ENCODE data around the gene SGPL1. TPM values are rescaled to one million over a fixed set of nuclear protein-coding genes. Genes with fewer than 3 reads are reported as not detected.
"Not testable (repeated sequence)": the region's sequence is repeated elsewhere in the genome, so short reads cannot be mapped to it uniquely, and the experiment has no call there.

Gene SGPL1
- total RNA-seq, 1 experiment from 2014 or later: 25.5 TPM

- no peak for DNase-seq (ENCODE audit: low read depth)
- in situ Hi-C loops (cut with HindIII; ENCODE audit: low pct_unique_long_range_greater_than_20kb, low sequenced_read_pairs): no loop called here
These were observed 92.9 kb downstream of the SGPL1 start for GRCh38 chr10:70908406-70909296.

DNA sequence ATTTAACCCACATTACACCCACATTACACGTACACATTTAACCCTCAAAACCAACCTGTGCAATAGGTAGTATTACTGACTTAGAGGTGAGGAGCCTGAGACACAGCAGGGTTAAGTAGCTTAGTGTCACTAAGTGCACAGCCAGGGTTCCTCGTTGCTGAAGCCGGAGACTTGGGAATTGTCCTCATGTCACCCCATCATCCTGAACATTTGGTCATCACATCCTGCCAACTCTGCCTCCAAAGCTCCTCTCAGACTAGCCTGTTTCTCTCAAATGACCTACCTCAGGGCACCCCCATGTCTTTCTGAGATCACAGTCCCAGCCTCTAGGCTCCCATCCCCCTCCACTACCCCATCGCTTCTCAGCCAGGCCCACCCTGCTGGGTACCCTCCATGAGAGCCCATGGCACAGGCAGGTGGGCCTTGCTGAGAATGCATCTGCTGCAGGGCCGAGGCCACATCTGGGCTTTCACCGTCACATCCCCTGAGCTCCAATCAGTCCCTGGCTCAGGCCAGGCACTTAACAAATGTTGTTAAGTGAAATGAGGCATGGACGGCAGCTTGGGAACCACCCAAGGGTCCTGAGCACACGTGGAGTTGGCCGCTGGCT is 93.7 kb downstream of the SGPL1 start:
- in situ Hi-C loops (cut with HindIII; ENCODE audit: low pct_unique_long_range_greater_than_20kb, low sequenced_read_pairs): no loop called here
- DNase-seq (ENCODE audit: low read depth): no peak

DNA sequence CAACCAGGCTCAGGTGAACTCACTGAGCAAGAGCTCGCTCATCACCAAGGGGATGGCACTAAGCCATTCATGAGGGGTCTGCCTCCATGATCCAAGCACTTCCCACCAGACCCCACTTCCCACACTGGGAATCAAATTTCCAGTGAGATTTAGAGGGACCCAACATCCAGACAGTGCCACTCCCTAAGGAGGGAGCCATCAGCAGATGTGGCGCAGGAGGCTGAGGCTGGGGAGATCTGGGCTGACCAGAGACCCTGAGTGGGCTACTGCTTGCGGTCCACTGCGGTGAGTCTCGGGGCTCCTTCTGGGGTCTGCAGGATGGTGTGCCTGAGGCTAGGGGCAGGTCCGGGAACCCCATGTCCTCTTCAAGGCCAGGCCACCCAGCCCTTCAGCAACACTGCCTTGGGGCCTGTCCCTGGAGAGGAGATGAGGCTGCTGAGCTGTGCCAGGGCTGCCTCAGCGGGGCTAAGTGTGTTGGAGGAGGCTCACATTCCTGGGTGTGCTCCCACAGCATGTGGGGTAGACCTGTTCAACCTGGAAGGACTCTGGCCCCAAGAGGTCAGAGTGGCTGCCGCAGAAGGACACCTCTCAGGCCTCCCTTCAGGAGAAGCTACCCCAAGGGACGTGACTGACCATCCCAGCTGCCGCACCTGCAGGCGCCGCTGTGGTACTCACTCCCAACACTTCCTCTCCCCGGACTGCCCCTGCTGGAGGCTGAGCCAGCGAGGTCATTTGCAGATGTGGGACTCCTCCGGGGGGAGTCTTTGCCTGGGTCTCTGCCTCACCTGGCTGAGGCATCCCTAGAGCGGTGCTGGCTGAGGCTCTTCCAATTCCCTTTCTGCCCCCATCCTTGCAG is 95.0 kb downstream of the SGPL1 start:
- in situ Hi-C loops (cut with HindIII; ENCODE audit: low pct_unique_long_range_greater_than_20kb, low sequenced_read_pairs): no loop called here
- DNase-seq (ENCODE audit: low read depth): no peak

- in situ Hi-C loops (cut with HindIII; ENCODE audit: low pct_unique_long_range_greater_than_20kb, low sequenced_read_pairs): no loop called here
- DNase-seq (ENCODE audit: low read depth): no peak
These were observed 95.6 kb downstream of the SGPL1 start for GRCh38 chr10:70911386-70911785.

- in situ Hi-C loops (cut with HindIII; ENCODE audit: low pct_unique_long_range_greater_than_20kb, low sequenced_read_pairs): no loop called here
These were observed 96.8 kb downstream of the SGPL1 start for GRCh38 chr10:70912556-70912955.

GRCh38 chr10:70913191-70913892 is 97.6 kb downstream of the SGPL1 start:
- DNase-seq (ENCODE audit: low read depth): no peak
- in situ Hi-C loops (cut with HindIII; ENCODE audit: low pct_unique_long_range_greater_than_20kb, low sequenced_read_pairs): no loop called here

More at GRCh38 chr10:70912556-70912955, 96.8 kb downstream of the SGPL1 start:
- DNase-seq (ENCODE audit: low read depth): no peak

- in situ Hi-C loops (cut with HindIII; ENCODE audit: low pct_unique_long_range_greater_than_20kb, low sequenced_read_pairs): no loop called here
- DNase-seq (ENCODE audit: low read depth): no peak
These were observed 98.1 kb downstream of the SGPL1 start for GRCh38 chr10:70913893-70914240.

DNA sequence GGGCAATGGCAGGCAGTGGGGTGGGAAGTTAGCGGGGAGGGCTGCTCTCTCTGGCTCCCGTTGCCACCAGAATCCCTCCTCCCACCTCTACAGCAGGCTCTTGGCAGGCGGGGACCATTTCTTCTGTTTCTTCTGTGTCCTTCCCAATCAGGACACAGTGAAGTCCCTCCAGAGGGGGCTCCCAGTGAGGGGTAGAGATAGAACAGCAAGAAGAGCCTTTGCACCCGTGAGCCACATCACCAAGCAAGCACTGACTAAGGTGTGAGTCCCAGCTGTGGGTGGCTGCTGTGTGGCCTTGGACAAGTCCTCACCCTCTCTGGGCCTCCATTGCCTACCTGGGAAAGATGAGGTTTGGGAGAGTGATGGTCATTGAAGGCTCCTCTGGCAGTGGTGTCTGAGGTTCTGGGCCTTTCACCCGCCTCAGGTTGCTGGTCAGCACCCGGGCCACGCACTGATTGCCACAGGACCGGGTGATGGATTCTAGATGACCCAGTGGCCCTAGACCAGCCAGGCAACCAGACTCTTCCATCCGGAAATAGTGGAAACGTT is 98.6 kb downstream of the SGPL1 start:
- in situ Hi-C loops (cut with HindIII; ENCODE audit: low pct_unique_long_range_greater_than_20kb, low sequenced_read_pairs): no loop called here
- no peak for DNase-seq (ENCODE audit: low read depth)

DNA sequence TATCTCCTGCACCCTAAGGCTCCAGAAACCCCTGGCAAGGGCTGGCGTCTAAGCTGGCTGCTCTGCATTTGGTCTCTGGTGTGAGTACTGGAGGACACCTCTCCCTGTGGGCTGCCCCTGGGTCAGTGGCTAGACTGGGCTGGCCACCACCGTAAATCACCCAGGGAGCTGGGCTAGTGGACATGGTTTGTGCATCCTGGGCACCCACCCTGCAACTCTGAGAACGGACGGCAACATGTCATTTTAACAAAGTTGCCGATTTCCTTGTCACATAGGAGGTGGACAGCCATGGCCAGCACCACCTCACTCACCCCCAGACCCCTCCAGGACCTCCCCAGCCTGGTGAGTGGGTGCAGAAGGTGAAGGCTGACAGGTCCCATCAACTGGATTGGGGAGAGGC is 99.5 kb downstream of the SGPL1 start:
- DNase-seq (ENCODE audit: low read depth): no peak
- in situ Hi-C loops (cut with HindIII; ENCODE audit: low pct_unique_long_range_greater_than_20kb, low sequenced_read_pairs): no loop called here

- DNase-seq (ENCODE audit: low read depth): no peak
- in situ Hi-C loops (cut with HindIII; ENCODE audit: low pct_unique_long_range_greater_than_20kb, low sequenced_read_pairs): no loop called here
These were observed 100.1 kb downstream of the SGPL1 start for GRCh38 chr10:70915806-70916205.

GRCh38 chr10:70916241-70916640 is 100.5 kb downstream of the SGPL1 start:
- in situ Hi-C loops (cut with HindIII; ENCODE audit: low pct_unique_long_range_greater_than_20kb, low sequenced_read_pairs): no loop called here
- DNase-seq (ENCODE audit: low read depth): no peak

- in situ Hi-C loops (cut with HindIII; ENCODE audit: low pct_unique_long_range_greater_than_20kb, low sequenced_read_pairs): no loop called here
- no peak for DNase-seq (ENCODE audit: low read depth)
These were observed 101.5 kb downstream of the SGPL1 start for GRCh38 chr10:70917226-70917625.

GRCh38 chr10:70917635-70918034 is 101.9 kb downstream of the SGPL1 start:
- no peak for DNase-seq (ENCODE audit: low read depth)
- in situ Hi-C loops (cut with HindIII; ENCODE audit: low pct_unique_long_range_greater_than_20kb, low sequenced_read_pairs): no loop called here

GRCh38 chr10:70918851-70919530 is 103.2 kb downstream of the SGPL1 start:
- no peak for DNase-seq (ENCODE audit: low read depth)
- in situ Hi-C loops (cut with HindIII; ENCODE audit: low pct_unique_long_range_greater_than_20kb, low sequenced_read_pairs): no loop called here

DNA sequence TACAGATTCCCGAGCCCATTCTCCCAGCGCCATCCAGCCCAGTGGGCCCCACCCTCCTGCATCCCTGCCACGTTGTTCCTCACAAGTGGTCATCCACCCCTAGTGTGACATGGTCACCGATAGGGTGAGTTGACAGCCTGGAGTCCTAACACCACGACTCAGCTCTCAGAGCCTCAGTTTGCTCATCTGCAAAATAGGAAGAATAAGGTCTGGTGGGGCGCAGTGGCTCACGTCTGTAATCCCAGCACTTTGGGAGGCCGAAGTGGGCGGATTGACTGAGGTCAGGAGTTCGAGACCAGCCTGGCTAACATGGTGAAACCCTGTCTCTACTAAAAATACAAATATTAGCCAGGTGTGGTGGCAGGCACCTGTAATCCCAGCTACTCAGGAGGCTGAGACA is 104.2 kb downstream of the SGPL1 start:
- in situ Hi-C loops (cut with HindIII; ENCODE audit: low pct_unique_long_range_greater_than_20kb, low sequenced_read_pairs); DNase-seq (ENCODE audit: low read depth): not testable (repeated sequence)

DNA sequence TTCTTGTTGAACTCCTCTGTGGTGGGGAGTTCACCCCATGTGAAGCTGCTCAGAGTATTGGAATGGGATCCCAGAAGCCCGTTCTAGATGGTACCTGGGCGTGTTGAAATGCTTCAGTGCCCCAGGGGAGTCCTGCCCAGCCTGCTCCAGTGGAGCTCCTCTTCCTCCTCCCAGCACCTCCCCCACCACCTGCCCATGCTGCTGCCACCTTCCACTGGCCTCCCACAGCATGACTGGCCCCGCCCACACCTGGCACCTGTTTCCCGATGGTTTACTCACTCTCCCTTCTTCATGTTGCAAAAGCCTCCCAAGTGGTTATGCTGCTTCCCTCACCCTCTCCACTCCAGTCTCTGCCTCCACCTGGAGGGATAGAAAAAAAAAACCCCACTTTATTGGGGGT is 104.8 kb downstream of the SGPL1 start:
- in situ Hi-C loops (cut with HindIII; ENCODE audit: low pct_unique_long_range_greater_than_20kb, low sequenced_read_pairs): no loop called here

DNA sequence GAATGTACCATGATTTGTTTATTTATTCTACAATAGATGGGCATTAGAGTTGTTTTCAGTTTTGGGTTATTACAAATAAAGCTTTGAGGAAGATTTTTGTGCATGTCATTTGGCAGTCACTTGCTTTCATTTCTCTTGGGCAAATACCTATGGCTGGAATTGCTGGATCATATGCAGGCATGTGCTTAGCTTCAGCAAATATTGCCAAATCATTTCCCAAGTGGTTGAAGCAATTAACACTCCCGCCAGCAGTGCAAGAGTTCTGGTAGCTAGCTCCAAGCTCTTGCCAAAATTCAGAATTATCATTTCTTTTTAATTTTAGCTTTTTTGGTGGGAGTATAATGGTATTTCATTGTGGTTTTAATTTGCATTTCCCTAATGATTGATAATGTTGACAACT is 105.5 kb downstream of the SGPL1 start:
- DNase-seq (ENCODE audit: low read depth): no peak
- in situ Hi-C loops (cut with HindIII; ENCODE audit: low pct_unique_long_range_greater_than_20kb, low sequenced_read_pairs): no loop called here

More for the DNA sequence above, 104.8 kb downstream of the SGPL1 start:
- DNase-seq (ENCODE audit: low read depth): no peak

DNA sequence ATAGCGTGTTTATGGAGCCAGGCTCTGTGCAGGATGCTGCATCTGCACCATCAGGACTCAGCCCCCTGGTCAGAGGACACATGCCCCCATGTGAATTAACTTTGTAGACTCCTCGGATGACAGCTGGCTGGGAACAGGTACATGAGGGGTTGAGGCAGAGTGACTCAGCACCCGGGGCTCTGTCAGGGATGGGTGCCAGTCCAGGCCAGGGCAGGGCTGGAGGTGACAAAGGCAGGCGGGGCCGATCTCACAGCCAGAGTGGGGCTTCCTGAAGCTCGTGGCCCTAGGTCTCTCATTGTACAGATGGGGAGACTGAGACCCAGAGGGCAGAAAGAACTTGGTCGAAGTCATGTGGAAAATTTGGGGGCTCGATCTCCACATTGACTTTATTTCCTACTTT is 107.9 kb downstream of the SGPL1 start:
- DNase-seq (ENCODE audit: low read depth): no peak
- in situ Hi-C loops (cut with HindIII; ENCODE audit: low pct_unique_long_range_greater_than_20kb, low sequenced_read_pairs): no loop called here

Data from Caki2 (cell line).